HG02884 (cell line): Measurements from ENCODE around the gene DTX4.

Source experiments
- ATAC-seq: cut with Tn5 transposase; IDR thresholded peaks from one replicate; pipeline ENCODE4 v1.9.1; 2021; ENCODE audit warnings: mild to moderate bottlenecking, moderate library complexity; ENCODE audit not compliant: unreplicated experiment

Gene DTX4

GRCh38 chr11:59172345-59173079 is 580 bp downstream of the DTX4 start:
- ATAC-seq, result peak; percentile 36

GRCh38 chr11:59173080-59173963 is 1.4 kb downstream of the DTX4 start:
- ATAC-seq, result no peak

DNA sequence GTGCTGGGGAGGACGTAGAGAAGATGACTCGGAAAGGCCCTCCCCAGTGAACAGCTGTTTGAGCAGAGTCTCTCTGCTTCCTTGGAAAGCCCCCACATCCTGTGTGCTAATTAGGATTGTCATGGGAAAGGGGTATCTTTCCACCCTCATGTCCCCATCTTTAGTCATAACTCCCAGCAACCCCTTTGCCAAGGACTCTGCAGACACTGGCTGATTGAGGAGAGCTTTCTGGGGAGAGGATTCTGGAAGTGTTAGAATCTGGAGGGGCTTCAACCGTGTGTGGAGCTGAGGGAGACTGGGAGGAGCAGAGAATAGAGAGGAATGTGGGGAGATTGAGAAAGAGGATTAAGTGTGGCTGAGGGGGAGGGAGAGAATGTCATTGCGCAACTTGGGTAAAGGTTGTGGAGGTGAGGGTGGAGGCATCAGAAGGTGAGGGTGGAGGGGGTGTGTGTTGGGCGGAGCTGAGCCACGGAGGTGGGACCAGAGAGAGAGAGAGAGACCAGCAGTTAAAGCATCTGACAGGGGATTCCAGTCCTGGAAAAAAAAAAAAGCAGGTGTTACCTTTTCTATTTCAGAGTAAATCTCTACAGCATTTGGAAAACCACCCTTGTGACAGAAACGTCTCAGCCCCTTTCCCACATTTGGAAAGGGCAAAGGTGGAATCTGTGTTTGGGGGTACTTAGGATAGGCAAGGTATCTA is 2.2 kb downstream of the DTX4 start:
- ATAC-seq, result no peak

GRCh38 chr11:59174664-59175033 is 2.7 kb downstream of the DTX4 start:
- ATAC-seq, result no peak

GRCh38 chr11:59175091-59175501 is 3.2 kb downstream of the DTX4 start:
- ATAC-seq, result no peak

- no peak for ATAC-seq
Measured at GRCh38 chr11:59176330-59176729, 4.4 kb downstream of the DTX4 start.

DNA sequence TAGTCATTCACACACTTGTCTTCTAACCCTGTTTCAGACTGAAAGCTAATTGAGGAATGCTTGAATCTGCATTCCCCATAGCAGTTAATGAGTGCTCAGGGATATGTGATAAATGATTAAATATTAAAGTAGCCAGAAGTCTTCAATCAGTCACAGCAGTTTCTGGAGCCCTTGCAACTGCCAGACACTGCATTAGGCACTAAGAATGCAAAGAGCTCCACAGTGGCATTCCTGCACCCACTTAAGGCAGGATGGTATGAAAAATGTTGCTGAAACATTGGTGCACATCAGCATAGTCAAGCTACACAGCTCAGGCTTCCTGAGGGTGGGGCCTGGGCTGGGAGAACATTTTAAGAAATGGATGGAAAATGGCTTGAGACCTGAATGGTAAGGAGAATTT is 6.5 kb downstream of the DTX4 start:
- no peak for ATAC-seq

GRCh38 chr11:59179121-59179520 is 7.2 kb downstream of the DTX4 start:
- no peak for ATAC-seq

GRCh38 chr11:59180168-59180776 is 8.3 kb downstream of the DTX4 start:
- ATAC-seq, result no peak

- ATAC-seq, result no peak
Measured at GRCh38 chr11:59180907-59181306, 9.0 kb downstream of the DTX4 start.

DNA sequence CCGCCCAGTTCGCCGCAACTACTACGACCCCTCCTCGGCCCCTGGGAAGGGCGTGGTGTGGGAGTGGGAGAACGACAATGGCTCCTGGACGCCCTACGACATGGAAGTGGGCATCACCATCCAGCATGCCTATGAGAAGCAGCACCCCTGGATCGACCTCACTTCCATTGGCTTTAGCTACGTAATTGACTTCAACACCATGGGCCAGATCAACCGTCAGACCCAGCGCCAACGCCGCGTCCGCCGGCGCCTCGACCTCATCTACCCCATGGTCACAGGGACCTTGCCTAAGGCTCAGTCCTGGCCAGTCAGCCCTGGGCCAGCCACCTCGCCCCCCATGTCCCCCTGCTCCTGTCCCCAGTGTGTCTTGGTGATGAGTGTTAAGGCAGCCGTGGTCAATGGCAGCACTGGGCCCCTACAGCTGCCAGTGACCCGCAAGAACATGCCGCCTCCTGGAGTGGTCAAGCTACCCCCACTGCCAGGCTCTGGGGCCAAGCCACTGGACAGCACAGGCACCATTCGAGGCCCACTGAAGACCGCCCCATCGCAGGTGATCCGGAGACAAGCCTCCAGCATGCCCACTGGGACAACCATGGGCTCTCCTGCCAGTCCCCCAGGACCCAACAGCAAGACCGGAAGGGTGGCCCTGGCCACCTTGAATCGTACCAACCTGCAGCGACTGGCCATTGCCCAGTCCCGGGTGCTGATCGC is 10.0 kb downstream of the DTX4 start:
- ATAC-seq, result no peak

GRCh38 chr11:59182457-59183151 is 10.7 kb downstream of the DTX4 start:
- ATAC-seq, result no peak

DNA sequence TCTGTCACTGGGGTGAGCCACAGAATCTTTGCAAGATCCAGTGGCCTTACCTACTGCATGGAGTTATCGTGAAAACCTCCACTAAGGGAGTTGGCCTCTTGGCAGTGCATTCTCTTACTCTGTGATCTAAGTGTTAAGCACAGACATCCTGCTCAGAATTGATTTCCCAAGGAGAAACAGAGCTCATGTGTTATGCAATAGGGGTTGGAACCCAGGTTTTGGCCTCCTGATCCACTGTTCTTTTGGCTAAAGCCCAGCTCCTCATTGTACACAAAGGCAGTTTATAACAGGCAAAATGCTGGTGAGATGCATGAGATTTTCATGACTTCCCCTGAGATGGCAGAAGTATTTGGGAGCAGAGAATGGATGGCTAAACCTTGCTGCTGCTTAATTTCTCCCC is 11.8 kb downstream of the DTX4 start:
- ATAC-seq, result no peak

GRCh38 chr11:59184691-59185339 is 12.9 kb downstream of the DTX4 start:
- no peak for ATAC-seq

DNA sequence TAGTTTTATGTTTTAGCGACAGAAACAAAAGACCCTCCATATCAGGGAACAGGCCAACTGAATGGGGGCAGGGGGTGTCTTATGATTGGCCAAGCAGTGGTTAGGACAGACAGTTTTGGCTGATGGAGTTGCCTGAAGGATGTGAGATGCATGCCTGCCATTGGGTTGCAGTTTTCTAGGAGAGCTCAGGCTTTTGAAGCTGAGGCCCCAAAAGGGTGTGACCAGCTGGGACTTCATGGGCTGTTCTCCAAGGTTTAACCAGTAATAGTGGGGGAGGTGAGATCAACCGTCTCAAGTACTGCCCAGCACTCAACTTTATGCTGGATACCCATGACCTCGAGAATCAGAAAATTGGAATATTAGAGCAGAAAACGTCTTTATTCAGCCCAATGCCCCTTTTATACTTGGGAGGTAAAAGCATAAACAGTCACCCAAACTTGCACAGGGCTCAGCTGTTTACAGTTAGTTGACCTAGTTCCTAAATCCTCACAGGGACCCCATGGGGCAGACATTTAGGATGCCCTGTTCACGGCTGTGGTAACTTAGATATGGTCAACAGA is 13.5 kb downstream of the DTX4 start:
- ATAC-seq, result no peak

DNA sequence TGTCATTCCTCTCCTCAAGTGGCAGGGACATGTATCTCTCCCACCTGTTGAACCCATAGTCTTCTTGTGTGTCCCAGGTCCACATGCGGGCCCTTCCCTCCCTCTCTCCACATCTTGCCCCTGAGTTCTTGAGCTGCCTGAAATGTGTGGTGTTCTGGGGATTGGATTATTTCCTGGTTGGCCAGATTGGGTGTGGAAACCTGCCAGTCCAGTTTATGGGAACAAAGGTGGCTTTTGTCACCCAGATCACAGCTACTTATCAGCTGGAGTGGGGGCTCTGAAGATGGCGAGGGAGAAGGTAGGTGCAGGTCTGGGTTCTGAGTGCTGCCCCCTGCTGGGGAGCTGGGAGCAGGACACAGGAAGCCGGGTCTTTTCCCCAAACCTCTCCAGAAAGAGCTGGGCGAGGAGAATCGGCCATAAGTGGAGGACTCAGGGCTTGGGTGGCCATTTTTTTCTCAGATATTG is 14.2 kb downstream of the DTX4 start:
- ATAC-seq, result peak; percentile 87

- ATAC-seq, result no peak
Measured at GRCh38 chr11:59187035-59187434, 15.1 kb downstream of the DTX4 start.

DNA sequence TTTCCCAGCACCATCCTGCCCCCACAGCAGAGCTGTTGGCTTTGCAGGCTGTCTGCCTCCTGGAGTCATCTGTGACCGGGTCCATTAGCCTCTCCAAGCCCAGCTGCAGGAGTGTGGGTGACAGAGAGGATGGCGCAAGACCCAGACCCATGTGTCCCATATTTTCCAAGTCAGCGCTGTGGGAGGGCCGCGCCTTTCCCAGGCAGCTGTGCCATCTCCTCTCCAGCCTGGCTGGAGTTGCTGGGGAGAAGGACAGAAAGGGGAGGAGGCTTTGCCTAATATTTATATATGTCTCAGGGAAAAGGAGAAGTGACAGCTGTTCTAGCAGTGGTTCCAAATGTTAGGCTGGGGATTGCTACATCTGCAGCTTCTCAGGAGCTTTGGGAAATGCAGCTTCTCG is 15.7 kb downstream of the DTX4 start:
- no peak for ATAC-seq

DNA sequence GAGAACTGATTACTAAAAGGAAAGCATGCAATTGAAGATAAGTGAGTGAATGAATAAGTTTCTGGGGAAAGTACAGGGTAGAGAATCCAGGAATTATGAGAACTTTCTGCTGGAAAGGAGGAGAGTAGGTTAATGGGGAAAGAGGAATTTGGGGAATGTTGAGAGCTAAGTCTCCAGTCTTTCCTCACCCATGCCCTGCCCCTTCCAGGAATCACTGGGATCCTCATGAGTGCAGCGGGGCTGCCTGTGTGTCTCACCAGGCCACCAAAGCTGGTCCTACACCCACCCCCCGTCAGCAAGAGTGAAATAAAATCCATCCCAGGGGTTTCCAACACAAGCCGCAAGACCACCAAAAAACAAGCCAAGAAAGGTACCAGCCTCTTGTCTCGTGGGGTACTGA is 17.0 kb downstream of the DTX4 start:
- ATAC-seq, result no peak
